Brain microvascular endothelial cell (primary cell): ENCODE data around the gene CANT1.

Source experiments
- DNase-seq: peaks from one replicate; pipeline ENCODE4 v3.0.0-alpha.2; 2020
- H3K27ac ChIP-seq: fragments of 250-450 bp; sonication (Bioruptor Pico); 2 replicates; pipeline ENCODE4 v1.5.1; 2020; ENCODE audit warnings: mild to moderate bottlenecking, moderate library complexity
- H3K27me3 ChIP-seq: fragments of 250-450 bp; sonication (Bioruptor Pico); replicated peaks from 2 replicates; pipeline ENCODE4 v1.5.1; 2020; ENCODE audit warnings: mild to moderate bottlenecking
- H3K36me3 ChIP-seq: fragments of 250-450 bp; sonication (Bioruptor Pico); replicated peaks from 2 replicates; pipeline ENCODE4 v1.5.1; 2020; ENCODE audit warnings: mild to moderate bottlenecking
- H3K4me3 ChIP-seq: 2 replicates; pipeline ENCODE4 v1.5.1; 2011; ENCODE audit warnings: low read depth, mild to moderate bottlenecking, control low read depth, low read length, moderate library complexity
- CTCF ChIP-seq: IDR thresholded peaks from 2 replicates; pipeline ENCODE4 v1.5.1; 2011; ENCODE audit warnings: low read depth, mild to moderate bottlenecking, moderate library complexity, low read length, control low read depth, inconsistent platforms; ENCODE audit errors: missing control alignments
- in situ Hi-C: cut with HindIII; loops from 2 replicates; pipeline ENCODE4 v1.10.0; 2017; ENCODE audit warnings: low sequenced_read_pairs, low pct_ligation_motif_present

Gene CANT1

GRCh38 chr17:79005063-79005861 is 4.3 kb downstream of the CANT1 start:
- no peak for TF ChIP-seq CTCF
- in situ Hi-C loops = no loop called here
- Histone ChIP-seq H3K27me3 (no peaks in the 10 kb centered on the region), H3K27ac (no peak overlapping the region), H3K4me3 (no peak overlapping the region), H3K36me3 (peaks cover 4% of the 10 kb centered on the region)
- DNase-seq = no peak

GRCh38 chr17:79003661-79004411 is 5.7 kb downstream of the CANT1 start:
- no peak overlapping the region for H3K4me3 ChIP-seq
- H3K27ac ChIP-seq = no peak overlapping the region
- no peak for DNase-seq
- H3K27me3 ChIP-seq = no peaks in the 10 kb centered on the region
- H3K36me3 ChIP-seq = peaks cover 4% of the 10 kb centered on the region
- TF ChIP-seq CTCF = no peak
- in situ Hi-C loops = no loop called here

GRCh38 chr17:79002796-79003593 is 6.6 kb downstream of the CANT1 start:
- Histone ChIP-seq H3K4me3 (no peak overlapping the region), H3K27me3 (no peaks in the 10 kb centered on the region), H3K36me3 (peaks cover 11% of the 10 kb centered on the region), H3K27ac (no peak overlapping the region)
- TF ChIP-seq CTCF = no peak
- no peak for DNase-seq
- in situ Hi-C loops = no loop called here

GRCh38 chr17:79002291-79002690 is 7.3 kb downstream of the CANT1 start:
- Histone ChIP-seq H3K4me3 (no peak overlapping the region), H3K27ac (no peak overlapping the region), H3K36me3 (peaks cover 15% of the 10 kb centered on the region), H3K27me3 (no peaks in the 10 kb centered on the region)
- in situ Hi-C loops = no loop called here
- TF ChIP-seq CTCF = no peak
- DNase-seq = no peak

GRCh38 chr17:79001190-79002020 is 8.2 kb downstream of the CANT1 start:
- H3K27me3 ChIP-seq = no peaks in the 10 kb centered on the region
- TF ChIP-seq CTCF = no peak
- no peak overlapping the region for H3K4me3 ChIP-seq
- peaks cover 21% of the 10 kb centered on the region for H3K36me3 ChIP-seq
- in situ Hi-C loops = no loop called here
- no peak for DNase-seq
- H3K27ac ChIP-seq = no peak overlapping the region
